DOHH2 (cell line): ENCODE data around the gene LRRN4CL.

Source experiments
- CTCF ChIP-seq: fragments of 200-600 bp; sonication (generic); IDR thresholded peaks from one replicate; pipeline ENCODE4 v1.5.1; 2014; ENCODE audit warnings: antibody characterized with exemption, mild to moderate bottlenecking, low read depth, low read length; ENCODE audit not compliant: poor library complexity, severe bottlenecking
- EZH2phosphoT487 ChIP-seq: fragments of 200-600 bp; sonication (generic); IDR thresholded peaks from 2 replicates; pipeline ENCODE4 v1.6.1; 2017; ENCODE audit warnings: borderline replicate concordance, mild to moderate bottlenecking, antibody characterized with exemption, low read length, moderate library complexity, mixed read lengths

DNA sequence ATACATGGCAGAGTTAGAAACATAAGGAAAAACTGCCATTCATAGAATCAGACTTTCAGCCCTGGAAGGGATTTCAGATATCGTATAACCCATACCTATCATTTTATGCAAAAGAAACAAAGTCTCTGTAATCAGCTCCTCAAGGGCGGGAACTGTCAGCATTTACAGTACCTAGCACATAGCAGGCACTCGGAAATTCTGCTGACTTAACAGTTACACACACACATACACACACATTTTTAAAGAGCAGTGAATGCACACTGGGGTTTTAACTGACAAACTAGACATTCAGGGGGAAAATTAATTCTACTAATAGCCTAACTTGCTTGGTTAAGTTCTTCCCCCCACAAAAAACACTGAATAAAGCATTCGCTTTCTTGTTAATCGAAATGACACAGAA lies 26.9 kb upstream of the LRRN4CL start:
- no peak for TF ChIP-seq CTCF
- TF ChIP-seq EZH2phosphoT487 = no peak
